NOMO-1 (cell line): Measurements from ENCODE around the gene TMEM131L.
A peak's percentile ranks its signal among the peaks of the same experiment; 100 is the strongest.
"Not testable (repeated sequence)": the region's sequence is repeated elsewhere in the genome, so short reads cannot be mapped to it uniquely, and the experiment has no call there.

ENCODE experiments used
- DNase-seq, 2 experiments: peaks; one replicate each; lab custom pipeline; 2025; ENCODE audit not compliant: unreplicated experiment in 2 of 2; lab: John Stamatoyannopoulos, UW

TMEM131L gene, protein sequence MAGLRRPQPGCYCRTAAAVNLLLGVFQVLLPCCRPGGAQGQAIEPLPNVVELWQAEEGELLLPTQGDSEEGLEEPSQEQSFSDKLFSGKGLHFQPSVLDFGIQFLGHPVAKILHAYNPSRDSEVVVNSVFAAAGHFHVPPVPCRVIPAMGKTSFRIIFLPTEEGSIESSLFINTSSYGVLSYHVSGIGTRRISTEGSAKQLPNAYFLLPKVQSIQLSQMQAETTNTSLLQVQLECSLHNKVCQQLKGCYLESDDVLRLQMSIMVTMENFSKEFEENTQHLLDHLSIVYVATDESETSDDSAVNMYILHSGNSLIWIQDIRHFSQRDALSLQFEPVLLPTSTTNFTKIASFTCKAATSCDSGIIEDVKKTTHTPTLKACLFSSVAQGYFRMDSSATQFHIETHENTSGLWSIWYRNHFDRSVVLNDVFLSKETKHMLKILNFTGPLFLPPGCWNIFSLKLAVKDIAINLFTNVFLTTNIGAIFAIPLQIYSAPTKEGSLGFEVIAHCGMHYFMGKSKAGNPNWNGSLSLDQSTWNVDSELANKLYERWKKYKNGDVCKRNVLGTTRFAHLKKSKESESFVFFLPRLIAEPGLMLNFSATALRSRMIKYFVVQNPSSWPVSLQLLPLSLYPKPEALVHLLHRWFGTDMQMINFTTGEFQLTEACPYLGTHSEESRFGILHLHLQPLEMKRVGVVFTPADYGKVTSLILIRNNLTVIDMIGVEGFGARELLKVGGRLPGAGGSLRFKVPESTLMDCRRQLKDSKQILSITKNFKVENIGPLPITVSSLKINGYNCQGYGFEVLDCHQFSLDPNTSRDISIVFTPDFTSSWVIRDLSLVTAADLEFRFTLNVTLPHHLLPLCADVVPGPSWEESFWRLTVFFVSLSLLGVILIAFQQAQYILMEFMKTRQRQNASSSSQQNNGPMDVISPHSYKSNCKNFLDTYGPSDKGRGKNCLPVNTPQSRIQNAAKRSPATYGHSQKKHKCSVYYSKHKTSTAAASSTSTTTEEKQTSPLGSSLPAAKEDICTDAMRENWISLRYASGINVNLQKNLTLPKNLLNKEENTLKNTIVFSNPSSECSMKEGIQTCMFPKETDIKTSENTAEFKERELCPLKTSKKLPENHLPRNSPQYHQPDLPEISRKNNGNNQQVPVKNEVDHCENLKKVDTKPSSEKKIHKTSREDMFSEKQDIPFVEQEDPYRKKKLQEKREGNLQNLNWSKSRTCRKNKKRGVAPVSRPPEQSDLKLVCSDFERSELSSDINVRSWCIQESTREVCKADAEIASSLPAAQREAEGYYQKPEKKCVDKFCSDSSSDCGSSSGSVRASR (N-terminal part only)

DNA sequence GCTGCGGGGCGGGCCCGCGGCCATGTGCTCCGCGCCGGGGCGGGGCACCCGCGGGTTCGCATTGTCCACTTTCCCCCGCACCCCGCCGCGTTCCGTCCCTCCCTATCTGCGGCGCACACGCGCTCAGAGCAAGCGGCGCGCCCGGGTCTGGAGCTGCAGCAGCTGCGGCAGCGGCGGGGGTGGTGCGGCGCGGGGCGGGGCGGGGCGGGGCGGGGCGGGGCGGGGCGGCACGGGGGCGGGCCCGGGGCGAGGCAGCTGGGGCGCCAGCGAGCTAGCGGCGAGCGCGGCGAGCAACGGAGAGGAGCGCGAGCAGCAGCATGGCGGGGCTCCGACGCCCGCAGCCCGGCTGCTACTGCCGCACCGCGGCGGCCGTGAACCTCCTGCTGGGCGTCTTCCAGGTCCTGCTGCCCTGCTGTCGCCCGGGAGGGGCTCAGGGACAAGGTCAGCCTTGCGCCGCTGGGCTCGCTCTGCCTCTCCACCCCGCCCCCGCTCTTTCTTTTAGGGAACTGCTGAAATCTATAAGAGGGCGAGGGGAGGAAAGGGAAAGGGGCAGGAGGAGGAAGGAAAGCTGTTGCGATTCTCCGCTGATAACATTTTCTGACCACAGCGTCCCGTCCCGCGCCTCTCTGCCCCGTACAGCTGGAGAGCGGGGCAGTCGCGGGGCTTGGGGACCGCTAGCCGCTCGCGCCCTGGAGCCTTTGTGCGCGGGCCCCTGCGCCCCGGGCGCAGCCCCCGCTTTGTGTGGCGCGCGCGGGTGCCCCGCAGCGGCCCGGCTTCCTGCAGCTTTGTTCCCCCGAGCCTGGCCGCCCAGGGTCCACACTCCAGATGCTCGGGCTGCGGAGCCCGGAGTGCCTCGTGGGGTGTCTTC, at the start of gene TMEM131L:
TSS of gene TMEM131L (plus strand) at position 280 of the 868 bp plus-strand sequence. CDS start at position 318, 38 bp downstream.
- DNase-seq = peak; percentile 84 to 87

DNA sequence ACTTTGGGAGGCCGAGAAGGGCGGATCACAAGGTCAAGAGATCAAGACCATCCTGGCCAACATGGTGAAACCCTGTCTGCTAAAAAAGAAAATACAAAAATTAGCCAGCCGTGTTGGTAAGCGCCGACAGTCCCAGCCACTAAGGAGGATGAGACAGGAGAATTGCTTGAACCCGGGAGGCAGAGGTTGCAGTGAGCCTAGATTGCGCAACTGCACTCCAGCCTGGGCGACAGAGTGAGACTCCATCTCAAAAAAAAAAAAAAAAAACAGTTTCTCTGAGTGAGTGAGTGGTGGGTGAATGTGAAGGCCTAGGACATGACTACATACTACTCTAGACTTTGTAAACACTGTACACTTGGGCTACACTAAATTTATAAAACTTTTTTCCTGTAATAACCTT, 49.7 kb upstream of the TMEM131L start:
- DNase-seq = not testable (repeated sequence)

DNA sequence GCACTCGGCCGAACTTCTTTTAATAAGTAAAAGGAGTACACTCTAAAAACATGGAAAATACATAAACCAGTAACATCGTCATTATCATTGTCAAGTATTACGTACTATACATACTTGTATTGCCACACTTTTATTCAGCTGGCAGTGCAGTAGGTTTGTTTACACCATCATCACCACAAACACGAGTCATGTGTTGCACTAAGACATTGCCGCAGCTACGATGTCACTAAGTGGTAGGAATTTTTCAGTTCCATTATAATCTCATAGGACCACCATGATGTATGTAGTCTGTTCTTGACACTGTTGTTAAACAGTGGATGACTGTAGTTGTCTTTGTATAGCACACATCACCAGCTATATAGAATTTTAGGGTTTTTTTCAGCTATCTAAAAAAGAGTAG, 48.0 kb upstream of the TMEM131L start:
- no peak for DNase-seq

DNA sequence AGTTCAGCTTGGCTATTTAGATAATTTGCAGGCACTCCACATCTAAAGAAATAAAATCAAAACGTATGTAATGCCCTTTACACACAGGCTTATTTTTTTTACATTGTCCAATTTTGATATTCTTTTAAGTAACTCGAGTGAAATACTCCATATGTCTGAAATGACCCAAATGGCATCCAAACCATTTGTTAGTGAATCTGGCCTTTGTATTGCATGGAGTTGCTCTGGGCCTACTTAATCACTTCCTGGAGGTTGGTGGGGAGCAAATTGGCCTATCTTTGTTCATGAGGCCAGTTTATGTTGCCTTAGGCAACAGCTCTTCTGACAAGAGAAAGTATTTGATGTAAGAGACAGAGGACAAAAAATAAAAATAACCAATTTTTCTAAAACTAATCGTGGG, 47.6 kb upstream of the TMEM131L start:
- no peak for DNase-seq

DNA sequence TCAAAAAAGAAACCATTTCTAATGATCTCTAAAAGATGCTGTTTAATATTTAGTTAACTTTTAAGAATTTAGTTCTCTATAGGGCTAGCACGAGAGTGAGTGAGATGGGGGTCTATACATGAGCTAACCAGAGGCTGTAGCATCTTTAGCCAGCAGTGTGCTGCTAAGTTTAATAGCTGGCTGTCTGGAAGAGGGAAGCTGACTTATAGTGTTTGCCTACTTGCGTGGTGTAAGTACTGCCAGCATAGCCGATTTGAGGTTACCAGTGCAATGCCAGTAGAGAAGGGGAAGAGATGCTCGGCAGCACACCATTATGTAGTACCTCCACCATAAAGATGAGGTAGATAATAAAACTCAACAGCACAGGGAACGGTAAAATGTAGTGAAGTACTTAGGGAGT, 47.1 kb upstream of the TMEM131L start:
- no peak for DNase-seq

DNA sequence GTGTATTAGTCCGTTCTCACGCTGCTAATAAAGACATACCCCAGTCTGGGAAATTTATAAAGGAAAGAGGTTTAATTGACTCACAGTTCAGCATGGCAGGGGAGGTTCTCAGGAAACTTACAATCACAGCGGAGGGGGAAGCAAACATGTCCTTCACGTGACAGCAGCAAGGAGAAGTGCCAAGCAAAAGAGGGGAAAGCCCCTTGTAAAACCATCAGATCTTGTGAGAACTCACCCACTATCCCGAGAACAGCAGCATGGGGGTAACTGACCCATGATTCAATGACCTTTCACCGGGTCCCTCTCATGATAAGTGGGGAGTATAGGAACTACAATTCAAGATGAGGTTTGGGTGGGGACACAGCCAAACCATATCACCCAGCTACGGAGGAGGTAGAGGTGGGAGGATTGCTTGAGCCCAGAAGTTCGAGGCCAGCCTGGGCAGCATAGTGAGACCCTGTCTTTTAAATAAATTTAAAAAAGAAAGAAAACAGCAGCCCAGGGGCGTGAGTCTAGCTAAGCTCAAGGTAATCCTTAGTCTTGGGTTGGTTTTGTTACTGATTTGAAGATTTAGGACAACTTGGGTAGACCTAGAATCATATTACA, 46.4 kb upstream of the TMEM131L start:
- no peak for DNase-seq

DNA sequence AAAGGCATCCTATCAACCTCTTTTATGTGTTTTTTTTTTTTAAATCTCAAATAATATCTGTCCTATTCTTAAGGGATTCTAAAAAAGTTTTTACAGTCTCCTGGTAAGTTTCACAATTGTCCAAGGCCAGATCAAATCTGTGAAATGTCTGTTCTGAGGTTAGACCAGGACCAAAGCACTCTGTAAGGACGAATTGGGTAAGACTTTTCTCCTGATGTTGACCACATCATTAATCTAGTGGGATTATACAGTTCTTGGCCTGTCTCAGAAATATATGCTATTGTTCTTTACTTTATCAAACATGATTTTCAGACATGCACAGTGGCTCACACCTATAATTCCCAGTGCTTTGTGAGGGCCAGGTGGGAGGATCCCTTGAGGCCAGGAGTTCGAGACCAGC, 45.8 kb upstream of the TMEM131L start:
- no peak for DNase-seq

DNA sequence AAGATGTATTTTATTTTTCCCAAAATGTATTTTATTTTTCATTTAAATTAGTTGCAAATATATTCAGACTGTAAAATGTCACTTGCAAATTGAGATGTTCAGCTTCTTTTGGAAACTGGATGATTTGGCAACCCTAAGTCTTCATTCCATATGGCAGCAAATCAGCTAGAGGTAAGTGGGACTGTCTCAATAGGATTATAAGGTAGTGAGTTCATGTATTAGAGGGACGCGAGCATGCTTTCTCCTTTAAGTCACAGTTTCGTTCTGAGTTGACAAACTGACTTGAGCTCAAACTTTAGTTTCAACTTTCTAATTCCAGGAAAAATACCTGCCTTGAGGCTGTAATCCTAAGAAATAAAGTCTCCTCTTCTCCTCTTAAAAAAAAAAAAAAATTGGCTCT, 44.2 kb upstream of the TMEM131L start:
- DNase-seq = no peak

DNA sequence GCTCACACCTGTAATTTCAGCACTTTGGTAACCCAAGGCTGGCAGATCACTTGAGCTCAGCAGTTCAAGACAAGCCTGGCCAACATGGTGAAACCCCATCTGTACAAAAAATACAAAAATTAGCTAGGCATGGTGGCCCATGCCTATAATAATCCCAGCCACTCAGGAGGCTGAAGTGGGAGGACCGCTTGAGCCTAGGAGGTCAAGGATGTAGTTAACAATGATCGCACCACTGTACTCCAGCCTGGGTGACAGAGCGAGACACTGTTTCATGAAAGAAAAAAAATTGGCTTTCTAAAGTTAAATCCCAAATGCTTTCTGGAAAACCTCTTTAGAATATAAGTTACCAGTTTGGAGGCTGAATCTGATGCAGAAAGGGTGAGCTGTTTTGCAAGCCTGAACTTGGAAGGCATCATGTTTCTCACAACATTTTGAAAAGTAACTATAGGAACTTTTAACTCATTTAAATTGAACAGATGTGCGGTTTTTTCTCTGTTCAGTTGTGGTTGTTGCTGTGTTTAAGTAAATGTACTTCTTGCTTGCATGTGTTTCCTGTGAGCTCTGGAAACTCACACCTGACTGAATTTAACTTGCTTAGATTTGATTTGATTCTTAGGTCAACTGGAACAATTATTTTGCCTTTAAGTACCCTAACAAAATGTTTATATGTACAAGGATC, 39.8 kb upstream of the TMEM131L start:
- no peak for DNase-seq

DNA sequence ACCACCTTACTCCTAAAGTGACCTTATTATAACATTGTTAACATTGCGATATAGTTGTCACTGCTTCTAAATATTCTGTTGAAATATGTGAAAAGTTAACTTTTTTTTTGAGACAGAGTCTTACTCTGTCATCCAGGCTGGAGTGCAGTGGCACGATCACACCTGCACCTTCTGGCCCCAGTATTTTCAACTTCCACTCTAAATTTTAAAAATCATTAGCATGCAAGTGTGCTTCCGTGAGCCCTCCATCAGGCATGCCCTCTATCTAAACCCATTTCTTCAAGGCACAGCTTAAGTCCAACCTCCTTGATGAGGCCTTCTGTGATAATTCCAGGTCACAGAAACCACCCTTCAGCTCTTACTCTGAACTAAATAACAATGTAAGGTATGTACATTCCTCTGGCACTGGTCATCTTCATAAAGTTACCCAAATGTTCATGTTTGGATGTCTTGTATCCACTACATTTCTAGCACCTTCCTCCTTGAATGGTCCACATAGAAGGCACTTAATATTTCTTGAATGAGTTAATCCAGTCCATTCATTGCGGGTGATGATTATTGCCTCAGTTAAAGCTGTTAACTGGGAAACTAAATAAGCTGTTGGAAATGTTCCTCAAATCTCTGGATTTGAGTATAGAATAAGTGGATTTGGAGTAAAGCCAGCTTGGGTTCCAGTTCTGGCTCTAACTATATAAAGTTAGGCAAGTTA, 38.6 kb upstream of the TMEM131L start:
- DNase-seq = no peak

DNA sequence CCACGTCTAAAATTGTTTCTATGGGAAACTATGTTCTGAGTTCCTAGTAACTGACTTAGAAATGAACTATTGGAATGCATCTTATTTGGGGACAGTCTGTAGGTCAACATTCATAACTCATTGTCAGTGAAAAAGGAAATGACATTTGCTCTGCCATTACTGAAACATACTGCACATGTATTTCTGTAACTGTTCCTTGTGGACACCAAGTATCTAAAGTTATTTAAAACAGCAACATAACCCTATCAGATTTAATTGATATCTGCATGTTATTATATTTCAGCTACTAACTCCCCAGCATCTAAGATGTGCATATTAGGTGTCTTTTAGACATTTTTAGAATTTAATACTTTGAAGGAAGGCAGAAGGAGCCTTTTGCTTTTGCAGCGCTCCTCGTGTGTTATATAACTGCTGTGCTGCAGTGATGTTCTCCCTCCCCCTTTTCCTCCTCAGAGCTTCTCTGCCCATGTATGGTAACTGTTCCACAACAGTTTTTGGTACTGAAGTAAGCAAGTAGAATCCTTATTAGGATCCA, 37.2 kb upstream of the TMEM131L start:
- no peak for DNase-seq

DNA sequence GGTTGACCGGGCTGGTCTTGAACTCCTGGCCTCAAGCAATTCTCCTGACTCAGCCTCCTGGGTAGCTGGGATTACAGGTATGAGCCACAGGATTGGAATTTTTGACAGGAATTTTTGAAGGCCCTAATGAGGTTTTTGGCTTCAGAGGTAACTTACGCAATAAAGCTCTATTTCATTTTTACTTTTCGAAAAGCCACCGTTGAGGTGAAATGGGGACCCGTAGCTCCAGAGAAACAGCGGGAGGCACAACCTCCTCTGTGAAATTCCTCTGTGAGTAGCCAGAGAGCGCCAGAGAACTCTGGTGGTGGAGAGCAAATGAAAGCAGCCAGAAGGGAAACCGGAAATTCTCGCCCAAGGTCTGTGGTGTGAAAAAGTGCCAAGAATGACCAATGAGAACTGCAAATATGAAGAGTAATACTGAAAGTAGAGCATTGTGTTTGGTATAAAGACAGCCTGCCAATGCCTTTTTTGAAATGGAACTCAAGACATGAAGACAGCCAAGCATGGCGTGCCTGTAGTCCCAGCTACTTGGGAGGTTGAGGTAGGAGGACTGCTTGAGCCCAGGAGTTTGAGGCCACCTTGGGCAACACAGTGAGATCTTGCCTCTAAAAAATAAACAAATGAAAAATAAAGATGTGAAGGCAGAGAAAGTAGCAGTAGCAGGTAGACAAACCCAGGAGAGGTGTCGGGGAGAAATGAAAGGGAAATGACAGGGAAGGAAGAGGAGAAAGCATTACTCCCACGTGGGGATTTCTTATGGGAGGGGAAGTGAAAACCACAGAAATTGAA, 33.0 kb upstream of the TMEM131L start:
- DNase-seq = peak; percentile 85 to 95

DNA sequence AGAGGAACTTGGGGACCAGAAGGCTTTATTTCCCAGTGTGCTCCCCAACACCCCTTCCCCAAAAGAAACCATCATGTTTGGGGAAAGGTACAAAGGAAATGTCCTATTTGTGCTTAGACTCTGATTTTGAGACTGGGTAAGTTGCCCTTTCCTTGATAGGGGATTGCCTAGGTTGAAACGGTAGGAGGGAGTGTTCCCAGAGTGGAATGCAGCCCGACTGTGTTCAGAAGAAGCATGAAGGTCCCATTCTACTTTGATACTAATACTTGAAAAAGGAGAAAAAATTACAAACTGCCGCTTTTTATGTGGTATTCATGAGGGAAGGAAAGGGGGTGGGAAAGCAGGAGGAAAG, 32.4 kb upstream of the TMEM131L start:
- no peak for DNase-seq

DNA sequence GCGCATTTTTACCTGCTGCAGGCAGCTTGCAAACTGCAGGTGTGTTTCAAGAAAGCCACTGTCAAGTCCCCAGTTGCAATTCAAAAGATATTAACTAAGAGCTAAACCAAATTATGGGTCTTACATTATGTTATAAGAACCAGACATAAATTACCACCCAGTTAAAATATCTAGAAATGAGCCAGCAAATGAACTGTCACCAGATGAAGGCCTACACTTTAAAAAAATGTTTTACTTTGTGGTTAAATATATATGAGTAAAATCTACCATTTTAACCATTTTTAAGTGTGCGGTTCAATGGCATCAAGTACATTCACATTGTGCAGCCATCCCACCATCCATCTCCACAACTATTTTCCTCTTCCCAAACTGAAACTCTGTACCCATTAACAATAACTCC, 32.0 kb upstream of the TMEM131L start:
- DNase-seq = no peak

DNA sequence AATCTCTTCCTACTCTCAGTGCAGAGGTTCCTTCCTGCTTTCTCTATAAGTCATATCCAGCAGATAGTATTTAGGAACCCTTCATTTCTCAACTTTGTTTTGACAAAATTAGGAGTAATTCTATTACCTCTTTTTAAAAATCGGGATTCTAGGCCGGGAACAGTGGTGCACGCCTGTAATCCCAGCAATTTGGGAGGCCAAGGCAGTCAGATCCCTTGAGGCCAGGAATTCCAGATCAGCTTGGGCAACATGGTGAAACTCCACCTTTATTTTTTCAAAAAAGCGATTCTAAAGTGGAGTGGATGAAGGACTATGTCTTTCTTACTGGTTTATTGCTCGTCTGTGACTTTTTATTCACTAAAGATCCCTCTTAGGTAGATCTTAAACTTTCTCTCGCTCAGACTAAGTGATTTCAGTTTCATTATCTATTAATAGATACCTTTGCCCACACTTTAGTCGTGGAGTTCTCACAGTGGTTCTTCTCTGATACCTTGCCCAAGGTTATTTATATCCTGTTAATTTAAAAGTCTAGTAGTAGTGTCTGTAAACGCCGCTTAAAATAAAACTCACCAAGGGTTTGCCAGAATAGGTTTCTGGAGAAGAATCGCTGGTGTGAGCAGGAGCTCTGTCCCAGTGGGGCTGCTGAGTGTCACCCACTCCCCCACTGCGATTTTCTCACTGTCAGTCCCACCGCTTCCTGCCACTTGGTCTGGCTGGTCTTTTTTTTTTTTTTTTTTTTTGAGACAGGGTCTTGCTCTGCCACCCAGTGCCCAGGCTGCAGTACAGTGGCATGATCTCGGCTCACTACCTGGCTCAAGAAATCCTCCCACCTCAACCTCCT, 27.0 kb upstream of the TMEM131L start:
- DNase-seq = peak in 1 of 2 experiments; percentile 48

DNA sequence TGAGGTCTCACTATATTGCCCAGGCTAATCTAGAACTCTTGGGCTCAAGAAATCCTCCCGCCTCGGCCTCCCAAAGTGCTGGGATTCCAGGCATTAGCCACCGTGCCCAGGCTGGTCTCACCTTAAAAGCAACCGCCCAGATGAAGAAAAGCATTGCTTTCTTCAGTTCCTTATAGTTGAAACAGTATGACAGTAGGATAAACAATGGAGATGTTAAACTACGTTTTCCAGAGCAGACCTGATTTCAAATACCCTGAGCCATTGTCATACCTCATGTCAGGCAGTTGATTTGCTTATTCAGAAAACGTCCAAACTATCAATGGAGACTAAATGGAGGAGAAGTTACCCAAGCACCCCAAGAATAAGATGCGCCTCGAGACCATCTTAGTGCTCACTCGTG, 26.3 kb upstream of the TMEM131L start:
- no peak for DNase-seq

DNA sequence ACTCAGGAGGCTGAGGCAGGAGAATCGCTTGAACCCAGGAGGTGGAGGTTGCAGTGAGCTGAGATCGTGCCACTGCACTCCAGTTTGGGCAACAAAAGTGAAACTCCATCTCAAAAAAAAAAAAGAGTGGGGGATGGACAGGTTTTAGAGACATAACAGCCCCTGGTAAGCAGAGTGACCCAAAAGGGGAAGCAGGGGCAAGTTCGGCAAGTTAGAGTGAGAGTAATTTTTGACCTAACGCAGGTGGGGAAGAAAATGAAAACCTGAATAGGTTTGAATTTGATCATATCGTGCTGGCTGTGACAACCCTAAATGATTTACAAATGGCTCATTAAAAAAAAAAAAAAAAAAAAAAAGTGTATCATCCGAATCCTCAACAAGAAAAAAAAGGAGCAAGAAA, 25.7 kb upstream of the TMEM131L start:
- DNase-seq = peak in 1 of 2 experiments; percentile 18
